ENCODE data around the gene KRTAP10-3. TPM values are rescaled to one million over a fixed set of nuclear protein-coding genes. Genes with fewer than 3 reads are reported as not detected.

KRTAP10-3 gene
- total and polyA plus RNA-seq, 7 donors = not detected

DNA sequence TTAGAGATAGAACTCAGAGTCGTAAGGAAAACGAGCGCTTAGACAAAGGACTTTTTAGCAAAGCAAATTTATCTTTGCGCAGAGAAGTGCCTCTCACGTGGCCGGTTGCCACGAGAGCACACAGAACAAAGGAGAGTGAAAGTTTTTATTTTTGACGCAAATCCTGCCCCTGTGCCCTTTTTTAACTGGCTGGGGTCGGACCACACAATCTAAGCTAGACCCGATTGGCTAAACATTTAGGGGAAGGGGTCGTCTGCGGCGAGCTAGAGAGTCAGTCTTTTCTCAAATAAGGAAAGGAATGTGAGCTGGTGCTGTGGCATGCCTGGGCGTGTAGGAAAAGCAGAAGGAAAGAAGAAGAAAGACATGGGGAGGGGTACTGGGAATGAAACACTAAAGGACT lies 9.7 kb downstream of the KRTAP10-3 start:
- Histone ChIP-seq H3K4me3 (no peak overlapping the region), H3K36me3 (ENCODE audit: insufficient read depth in 1 of 2, low read depth in 1 of 2) (no peaks in the 10 kb centered on the region), H3K4me1 (no peaks in the 10 kb centered on the region), H3K9me3 (peaks cover 4% of the 10 kb centered on the region), H3K27ac (no peak overlapping the region), H3K27me3 (ENCODE audit: insufficient read depth in 3 of 3, low read length in 2 of 3) (peaks cover 0 to 57% (median 10%) of the 10 kb centered on the region in 3 donors)
- 31 to 39% (median 39%) methylated on average over 14 of the region's 14 CpGs for WGBS, 3 donors
- DNase-seq = no peak
- no peak for ATAC-seq
- intact Hi-C loops (cut with DNase I) = no loop called here
- TF ChIP-seq, protein P1, sequence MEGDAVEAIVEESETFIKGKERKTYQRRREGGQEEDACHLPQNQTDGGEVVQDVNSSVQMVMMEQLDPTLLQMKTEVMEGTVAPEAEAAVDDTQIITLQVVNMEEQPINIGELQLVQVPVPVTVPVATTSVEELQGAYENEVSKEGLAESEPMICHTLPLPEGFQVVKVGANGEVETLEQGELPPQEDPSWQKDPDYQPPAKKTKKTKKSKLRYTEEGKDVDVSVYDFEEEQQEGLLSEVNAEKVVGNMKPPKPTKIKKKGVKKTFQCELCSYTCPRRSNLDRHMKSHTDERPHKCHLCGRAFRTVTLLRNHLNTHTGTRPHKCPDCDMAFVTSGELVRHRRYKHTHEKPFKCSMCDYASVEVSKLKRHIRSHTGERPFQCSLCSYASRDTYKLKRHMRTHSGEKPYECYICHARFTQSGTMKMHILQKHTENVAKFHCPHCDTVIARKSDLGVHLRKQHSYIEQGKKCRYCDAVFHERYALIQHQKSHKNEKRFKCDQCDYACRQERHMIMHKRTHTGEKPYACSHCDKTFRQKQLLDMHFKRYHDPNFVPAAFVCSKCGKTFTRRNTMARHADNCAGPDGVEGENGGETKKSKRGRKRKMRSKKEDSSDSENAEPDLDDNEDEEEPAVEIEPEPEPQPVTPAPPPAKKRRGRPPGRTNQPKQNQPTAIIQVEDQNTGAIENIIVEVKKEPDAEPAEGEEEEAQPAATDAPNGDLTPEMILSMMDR (IDR thresholded peaks at IDR 0.05) = no peak

DNA sequence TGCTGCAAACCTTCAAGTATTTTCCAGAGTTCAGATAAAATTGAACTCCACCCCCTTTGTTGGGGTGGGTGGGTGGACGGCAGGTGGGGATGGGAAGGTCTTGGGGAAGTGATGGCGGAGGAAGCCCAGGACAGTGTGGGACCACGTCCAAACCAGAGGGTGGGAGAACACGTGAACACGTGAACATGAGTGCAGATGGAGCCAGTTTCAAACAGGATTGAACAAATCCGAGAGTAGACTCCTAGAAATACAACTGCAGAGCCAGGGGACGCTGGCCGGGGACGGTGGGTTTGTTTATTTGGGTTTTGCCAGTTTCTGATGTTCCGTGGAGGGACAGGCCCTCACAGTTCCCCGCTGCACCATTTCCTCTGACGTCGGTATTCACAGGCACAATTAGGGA lies 10.2 kb downstream of the KRTAP10-3 start:
- intact Hi-C loops (cut with DNase I) = no loop called here
- Histone ChIP-seq H3K27ac (no peak overlapping the region), H3K9me3 (peaks cover 4% of the 10 kb centered on the region), H3K27me3 (ENCODE audit: insufficient read depth in 3 of 3, low read length in 2 of 3) (peaks cover 0 to 53% (median 10%) of the 10 kb centered on the region in 3 donors), H3K36me3 (ENCODE audit: insufficient read depth in 1 of 2, low read depth in 1 of 2) (no peaks in the 10 kb centered on the region), H3K4me3 (no peak overlapping the region), H3K4me1 (no peaks in the 10 kb centered on the region)
- no peak for DNase-seq
- TF ChIP-seq, protein P1 (IDR thresholded peaks at IDR 0.05) = no peak
- ATAC-seq = no peak
- WGBS, 3 donors = 50 to 53% (median 51%) methylated on average over 13 of the region's 13 CpGs

DNA sequence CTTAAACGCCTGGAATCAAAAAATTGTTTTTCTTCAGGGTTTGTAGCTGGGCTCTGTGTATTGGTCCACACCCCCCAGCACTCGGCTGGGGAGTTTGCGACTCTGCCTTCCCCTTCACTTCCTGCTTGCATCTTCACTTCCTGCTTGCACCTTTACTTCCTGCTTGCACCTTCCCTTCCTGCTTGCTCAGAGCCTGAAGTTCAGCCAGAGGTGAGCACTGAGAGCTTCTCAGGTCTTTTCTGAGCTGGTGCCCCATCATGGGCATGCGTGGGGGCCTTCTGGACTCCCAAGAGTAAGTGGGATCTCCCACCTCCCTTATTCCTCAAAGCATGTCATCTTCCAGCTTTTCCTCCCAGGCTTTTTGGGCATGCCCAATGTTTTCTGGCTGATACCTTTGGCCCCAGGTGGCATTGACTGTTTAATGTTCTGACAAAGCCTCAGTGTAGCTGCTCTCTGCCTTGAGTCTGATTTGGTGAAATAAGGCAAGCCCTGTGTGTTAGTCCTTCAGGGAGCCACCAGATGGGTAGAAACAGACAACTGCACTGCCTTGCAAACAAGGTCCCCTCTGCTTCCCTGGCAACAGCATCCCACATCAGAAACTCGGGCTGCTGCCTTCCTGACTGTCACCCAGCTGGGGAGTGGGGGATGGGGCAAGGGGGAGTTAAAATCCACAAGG lies 10.8 kb downstream of the KRTAP10-3 start:
- ATAC-seq (no peak), DNase-seq (no peak)
- 42 to 60% (median 54%) methylated on average over 5 of the region's 5 CpGs for WGBS, 3 donors
- TF ChIP-seq, protein P1 (IDR thresholded peaks at IDR 0.05) = no peak
- peaks cover 4% of the 10 kb centered on the region for H3K9me3 ChIP-seq
- intact Hi-C loops (cut with DNase I) = no loop called here
- no peaks in the 10 kb centered on the region for H3K36me3 ChIP-seq (ENCODE audit: insufficient read depth in 1 of 2, low read depth in 1 of 2)
- H3K27me3 ChIP-seq (ENCODE audit: insufficient read depth in 3 of 3, low read length in 2 of 3) = peaks cover 0 to 50% (median 8%) of the 10 kb centered on the region in 3 donors
- no peaks in the 10 kb centered on the region for H3K4me1 ChIP-seq
- H3K27ac ChIP-seq = no peak overlapping the region
- no peak overlapping the region for H3K4me3 ChIP-seq

DNA sequence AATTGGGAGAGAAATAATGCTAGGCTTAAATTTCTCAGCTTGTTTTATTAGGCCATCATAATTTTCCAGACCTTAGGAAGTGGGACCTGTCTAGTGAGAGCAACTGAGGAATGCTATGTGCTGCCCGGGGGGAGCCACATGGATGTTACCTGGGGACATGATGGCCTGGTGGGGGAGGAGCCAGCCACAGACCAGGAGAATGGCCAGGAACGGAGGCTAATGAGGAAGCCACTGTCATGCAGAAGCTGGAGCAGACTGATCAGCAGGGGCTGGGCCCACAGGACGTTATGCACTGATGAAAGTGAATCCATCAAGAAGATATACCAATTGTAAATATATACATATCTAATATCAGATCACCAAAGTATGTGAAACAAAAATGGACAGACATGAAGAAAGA lies 14.0 kb downstream of the KRTAP10-3 start:
- Histone ChIP-seq H3K4me3 (no peak overlapping the region), H3K9me3 (peaks cover 4% of the 10 kb centered on the region), H3K4me1 (no peaks in the 10 kb centered on the region), H3K27me3 (ENCODE audit: insufficient read depth in 3 of 3, low read length in 2 of 3) (peaks cover 0 to 31% (median 8%) of the 10 kb centered on the region in 3 donors), H3K36me3 (ENCODE audit: insufficient read depth in 1 of 2, low read depth in 1 of 2) (no peaks in the 10 kb centered on the region), H3K27ac (no peak overlapping the region)
- WGBS, 3 donors = 63 to 70% (median 67%) methylated on average over 3 of the region's 3 CpGs
- intact Hi-C loops (cut with DNase I) = no loop called here
- DNase-seq (no peak), ATAC-seq (no peak)
- TF ChIP-seq, protein P1 (IDR thresholded peaks at IDR 0.05) = no peak

DNA sequence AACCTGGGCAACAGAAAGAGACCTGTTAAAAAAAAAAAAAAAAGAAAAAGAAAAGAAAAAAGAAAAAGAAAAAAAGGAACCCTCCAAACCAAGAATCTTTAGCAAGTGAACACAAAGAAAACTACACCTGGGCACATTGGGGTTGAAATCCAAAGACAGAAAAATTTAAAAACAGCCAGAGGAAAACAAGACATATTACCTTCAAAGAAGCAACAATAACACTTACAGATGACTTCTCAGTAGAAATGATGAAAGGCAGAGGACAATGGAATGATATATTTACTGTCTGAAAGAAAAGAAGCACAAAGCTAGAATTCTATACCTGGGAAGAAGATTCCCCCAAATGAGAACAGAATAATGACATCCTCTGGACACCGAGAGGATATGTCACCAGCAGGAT lies 15.9 kb downstream of the KRTAP10-3 start:
- WGBS, 3 donors = 82 to 85% (median 83%) methylated on average over 1 of the region's 1 CpG
- intact Hi-C loops (cut with DNase I) = no loop called here

More for the DNA sequence above, 15.9 kb downstream of the KRTAP10-3 start:
- Histone ChIP-seq H3K27ac (no peak overlapping the region), H3K9me3 (peaks cover 4% of the 10 kb centered on the region), H3K27me3 (ENCODE audit: insufficient read depth in 3 of 3, low read length in 2 of 3) (peaks cover 0 to 20% (median 7%) of the 10 kb centered on the region in 3 donors), H3K36me3 (ENCODE audit: insufficient read depth in 1 of 2, low read depth in 1 of 2) (no peaks in the 10 kb centered on the region), H3K4me1 (no peaks in the 10 kb centered on the region), H3K4me3 (no peak overlapping the region)
- ATAC-seq (no peak), DNase-seq (no peak)
- TF ChIP-seq, protein P1 (IDR thresholded peaks at IDR 0.05) = no peak

Measured in psoas muscle (tissue), 8 donors.